A673 (cell line): Measurements from ENCODE around the gene TYR. TPM values are rescaled to one million over a fixed set of nuclear protein-coding genes. Genes with fewer than 3 reads are reported as not detected.

Experiments
- Bru-seq: library from RNA; stranded (reverse); fragments of 400-500 nt; gene quantifications from one replicate; lab custom pipeline; 2021; lab: Mats Ljungman, UMichigan
- BruChase-seq, 2 experiments: library from RNA; stranded (reverse); fragments of 400-500 nt; gene quantifications; one replicate each; lab custom pipeline; 2021; lab: Mats Ljungman, UMichigan
- BruUV-seq: library from RNA; stranded (reverse); fragments of 400-500 nt; replicated peaks from 2 replicates; lab custom pipeline; 2021; lab: Mats Ljungman, UMichigan
- CTCF ChIA-PET: fragments of 300-600 bp; sonication (Branson Sonifier 250); formaldehyde crosslinking; loops from one replicate; lab custom pipeline; 2022; ENCODE audit warnings: antibody characterized with exemption; lab: Charles Lee
- POLR2A ChIA-PET: fragments of 300-600 bp; sonication (Branson Sonifier 250); formaldehyde crosslinking; loops from one replicate; lab custom pipeline; 2022; ENCODE audit warnings: antibody characterized with exemption; ENCODE audit not compliant: low non-redundant PET; lab: Charles Lee
- DNase-seq: peaks from one replicate; pipeline ENCODE4 v3.0.0-alpha.2; 2015; ENCODE audit warnings: low spot score
- H3K27ac ChIP-seq: fragments of 200-600 bp; sonication (generic); 2 replicates; pipeline ENCODE4 v1.5.1; 2016; ENCODE audit warnings: mixed run types, low read depth, mild to moderate bottlenecking, mixed read lengths, antibody characterized with exemption, low read length; ENCODE audit not compliant: poor library complexity, severe bottlenecking
- H3K27me3 ChIP-seq: fragments of 200-600 bp; sonication (generic); replicated peaks from 2 replicates; pipeline ENCODE4 v1.6.1; 2017; ENCODE audit warnings: mixed run types, low read depth, mild to moderate bottlenecking, mixed read lengths, antibody characterized with exemption, low read length; ENCODE audit not compliant: insufficient read depth, poor library complexity
- H3K36me3 ChIP-seq: fragments of 200-600 bp; sonication (generic); 2 replicates; pipeline ENCODE4 v1.6.1; 2016; ENCODE audit warnings: mixed run types, mild to moderate bottlenecking, mixed read lengths, antibody characterized with exemption, low read length; ENCODE audit not compliant: insufficient read depth, poor library complexity, severe bottlenecking
- H3K4me1 ChIP-seq: fragments of 200-600 bp; sonication (generic); 2 replicates; pipeline ENCODE4 v1.6.1; 2017; ENCODE audit warnings: mixed run types, mild to moderate bottlenecking, mixed read lengths, antibody characterized with exemption, low read length; ENCODE audit not compliant: insufficient read depth, poor library complexity, severe bottlenecking
- H3K4me3 ChIP-seq: fragments of 200-600 bp; sonication (generic); 2 replicates; pipeline ENCODE4 v1.5.1; 2016; ENCODE audit warnings: low read depth, mixed run types, mild to moderate bottlenecking, mixed read lengths, low read length; ENCODE audit not compliant: poor library complexity, severe bottlenecking
- H3K9me3 ChIP-seq: fragments of 200-600 bp; sonication (generic); 2 replicates; pipeline ENCODE4 v1.6.1; 2016; ENCODE audit warnings: mixed run types, low read depth, mild to moderate bottlenecking, mixed read lengths, antibody characterized with exemption, low read length; ENCODE audit not compliant: poor library complexity, severe bottlenecking
- EZH2 ChIP-seq: fragments of 200-600 bp; sonication (generic); IDR thresholded peaks from 2 replicates; pipeline ENCODE4 v1.6.1; 2017; ENCODE audit warnings: borderline replicate concordance, low read depth, mild to moderate bottlenecking, mixed read lengths, antibody characterized with exemption, low read length; ENCODE audit not compliant: poor library complexity, severe bottlenecking
- intact Hi-C: fragments of 100-400 bp; cut with micrococcal nuclease; formaldehyde crosslinking; loops from one replicate; pipeline ENCODE4 v1.10.0; 2022; ENCODE audit not compliant: unreplicated experiment
- long read RNA-seq: library from polyadenylated mRNA; stranded (forward); transcript quantifications from one replicate; pipeline ENCODE4 v2.0.0, GENCODE V29; 2022
- total RNA-seq: library from RNA; stranded (reverse); gene quantifications from 2 replicates; pipeline ENCODE4 v1.2.3, GENCODE V29; 2021
- TF ChIP-seq, protein P1 (sequence below): fragments of 300-800, 200-600 bp; sonication (generic); conservative IDR thresholded peaks from 2 replicates; pipeline ENCODE4 v1.5.1; 2017; ENCODE audit warnings: low read depth, mild to moderate bottlenecking, antibody characterized with exemption, low read length, moderate library complexity, mixed read lengths

Gene TYR
- total RNA-seq (not detected in 2 replicates), Bru-seq, nascent RNA (not detected), BruChase-seq, experiment 1, labeled RNA remaining after a 2-hour chase (not detected), BruChase-seq, experiment 2, labeled RNA remaining after a 6-hour chase (not detected)
- long read RNA-seq = 0 reads

DNA sequence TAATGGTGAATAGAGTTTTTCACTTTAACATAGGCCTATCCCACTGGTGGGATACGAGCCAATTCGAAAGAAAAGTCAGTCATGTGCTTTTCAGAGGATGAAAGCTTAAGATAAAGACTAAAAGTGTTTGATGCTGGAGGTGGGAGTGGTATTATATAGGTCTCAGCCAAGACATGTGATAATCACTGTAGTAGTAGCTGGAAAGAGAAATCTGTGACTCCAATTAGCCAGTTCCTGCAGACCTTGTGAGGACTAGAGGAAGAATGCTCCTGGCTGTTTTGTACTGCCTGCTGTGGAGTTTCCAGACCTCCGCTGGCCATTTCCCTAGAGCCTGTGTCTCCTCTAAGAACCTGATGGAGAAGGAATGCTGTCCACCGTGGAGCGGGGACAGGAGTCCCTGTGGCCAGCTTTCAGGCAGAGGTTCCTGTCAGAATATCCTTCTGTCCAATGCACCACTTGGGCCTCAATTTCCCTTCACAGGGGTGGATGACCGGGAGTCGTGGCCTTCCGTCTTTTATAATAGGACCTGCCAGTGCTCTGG lies at the start of gene TYR:
Gene TYR, plus strand, starts transcription at position 185 of the 541 bp plus-strand sequence. Its CDS starts 79 bp downstream, at position 264.
- H3K9me3 ChIP-seq = no peaks in the 10 kb centered on the region
- H3K4me1 ChIP-seq = peaks cover 6% of the 10 kb centered on the region
- H3K27ac ChIP-seq = no peak within 1 kb of the TSS
- no peak for DNase-seq
- ChIA-PET POLR2A (no interaction called here), CTCF (no interaction called here)
- no TSS peak for BruUV-seq
- no peak within 1 kb of the TSS for H3K4me3 ChIP-seq
- intact Hi-C loops = no loop called here
- no peaks in the 10 kb centered on the region for H3K36me3 ChIP-seq
- H3K27me3 ChIP-seq = no peaks in the 10 kb centered on the region
- TF ChIP-seq, protein P1, sequence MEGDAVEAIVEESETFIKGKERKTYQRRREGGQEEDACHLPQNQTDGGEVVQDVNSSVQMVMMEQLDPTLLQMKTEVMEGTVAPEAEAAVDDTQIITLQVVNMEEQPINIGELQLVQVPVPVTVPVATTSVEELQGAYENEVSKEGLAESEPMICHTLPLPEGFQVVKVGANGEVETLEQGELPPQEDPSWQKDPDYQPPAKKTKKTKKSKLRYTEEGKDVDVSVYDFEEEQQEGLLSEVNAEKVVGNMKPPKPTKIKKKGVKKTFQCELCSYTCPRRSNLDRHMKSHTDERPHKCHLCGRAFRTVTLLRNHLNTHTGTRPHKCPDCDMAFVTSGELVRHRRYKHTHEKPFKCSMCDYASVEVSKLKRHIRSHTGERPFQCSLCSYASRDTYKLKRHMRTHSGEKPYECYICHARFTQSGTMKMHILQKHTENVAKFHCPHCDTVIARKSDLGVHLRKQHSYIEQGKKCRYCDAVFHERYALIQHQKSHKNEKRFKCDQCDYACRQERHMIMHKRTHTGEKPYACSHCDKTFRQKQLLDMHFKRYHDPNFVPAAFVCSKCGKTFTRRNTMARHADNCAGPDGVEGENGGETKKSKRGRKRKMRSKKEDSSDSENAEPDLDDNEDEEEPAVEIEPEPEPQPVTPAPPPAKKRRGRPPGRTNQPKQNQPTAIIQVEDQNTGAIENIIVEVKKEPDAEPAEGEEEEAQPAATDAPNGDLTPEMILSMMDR = no peak
- no peak for TF ChIP-seq EZH2

DNA sequence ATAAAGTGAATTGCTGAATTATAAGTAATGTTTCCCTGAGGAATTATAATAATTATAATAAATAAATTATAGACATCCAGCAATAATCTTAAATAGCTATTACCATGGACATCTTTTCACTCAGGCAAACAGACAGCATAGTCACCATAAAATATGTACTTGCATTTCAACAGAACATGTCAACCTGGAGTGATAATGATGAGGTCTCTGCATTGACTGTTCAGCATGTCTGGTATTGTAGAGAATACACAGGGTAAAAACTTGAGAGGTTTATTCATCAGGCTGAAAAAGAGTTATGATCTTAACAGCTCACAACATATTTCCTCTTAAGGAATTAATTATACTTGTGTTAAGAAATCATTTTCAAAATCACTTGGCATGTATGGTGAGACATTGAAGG lies 41.1 kb upstream of the TYR start:
- Histone ChIP-seq H3K27me3 (no peaks in the 10 kb centered on the region), H3K9me3 (no peaks in the 10 kb centered on the region), H3K27ac (no peak overlapping the region), H3K36me3 (no peaks in the 10 kb centered on the region), H3K4me3 (no peak overlapping the region), H3K4me1 (no peaks in the 10 kb centered on the region)
- no TSS peak for BruUV-seq
- POLR2A ChIA-PET = no interaction called here
- intact Hi-C loops = no loop called here
- CTCF ChIA-PET = no interaction called here
- DNase-seq = no peak
- TF ChIP-seq, protein P1 = no peak
- TF ChIP-seq EZH2 = no peak

DNA sequence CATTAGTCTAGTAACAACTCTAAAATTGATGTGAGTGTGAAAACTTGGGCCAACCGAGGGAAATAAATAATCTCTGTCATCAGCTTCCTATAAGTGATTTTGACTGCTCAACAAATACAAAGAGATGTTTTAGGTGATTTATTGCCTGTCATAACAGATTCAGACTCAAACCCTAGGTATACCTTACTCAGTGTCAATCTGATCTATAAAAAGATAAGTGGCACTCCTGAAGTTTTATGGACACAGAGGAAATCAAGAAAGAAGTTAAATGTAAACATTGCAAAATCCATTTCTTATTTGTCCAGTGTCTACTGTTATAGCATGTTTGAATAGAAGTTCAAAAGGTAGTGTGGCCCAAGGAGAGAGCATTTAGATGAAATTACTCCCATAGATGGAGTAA lies 30.4 kb upstream of the TYR start:
- DNase-seq = no peak
- POLR2A ChIA-PET = no interaction called here
- Histone ChIP-seq H3K9me3 (no peaks in the 10 kb centered on the region), H3K27ac (no peak overlapping the region), H3K4me3 (no peak overlapping the region), H3K36me3 (no peaks in the 10 kb centered on the region), H3K27me3 (no peaks in the 10 kb centered on the region), H3K4me1 (no peaks in the 10 kb centered on the region)
- TF ChIP-seq EZH2 = no peak
- TF ChIP-seq, protein P1 = no peak
- intact Hi-C loops = no loop called here
- BruUV-seq = no TSS peak
- CTCF ChIA-PET = no interaction called here
